ENCODE results near the gene PTPRD. TPM values are rescaled to one million over a fixed set of nuclear protein-coding genes. Genes with fewer than 3 reads are reported as not detected.

The PTPRD gene
- total RNA-seq, 1 experiment from 2014 or later = 70.1 TPM

DNA sequence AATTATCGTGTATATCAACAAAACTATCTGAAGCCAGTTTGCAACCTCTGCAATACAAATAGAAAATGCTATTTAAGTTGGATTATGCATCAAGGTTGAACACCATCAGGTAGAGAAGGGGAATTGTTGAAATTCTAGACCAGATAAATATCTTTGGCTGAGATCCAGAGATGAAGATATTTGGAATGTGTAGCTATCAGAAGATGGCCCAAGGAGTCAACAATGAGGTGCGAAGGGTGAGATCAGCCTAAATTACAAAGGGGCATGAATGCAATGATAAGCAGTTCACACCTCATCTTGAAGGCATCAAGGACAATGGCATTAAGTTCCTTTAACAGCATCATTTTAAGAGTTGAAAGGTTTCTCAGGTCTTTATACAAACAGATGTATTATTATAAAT lies 2241.1 kb downstream of the PTPRD start:
- intact Hi-C loops (cut with micrococcal nuclease; ENCODE audit: unreplicated experiment) = no loop called here
- H3K9me3 ChIP-seq = peaks cover 3% of the 10 kb centered on the region; the same call in 1 of the 2 replicates
- no peaks in the 10 kb centered on the region for H3K27me3 ChIP-seq (replicated peaks; ENCODE audit: control insufficient read depth, insufficient read depth, low read length)
- H3K36me3 Mint-ChIP-seq (ENCODE audit: insufficient read depth, unreplicated experiment) = no peaks in the 10 kb centered on the region
- H3K4me1 Mint-ChIP-seq (ENCODE audit: low read depth, unreplicated experiment) = peaks cover 14% of the 10 kb centered on the region
- no TSS peak for BruUV-seq (replicated peaks)
- H3K9me3 Mint-ChIP-seq (ENCODE audit: unreplicated experiment) = no peaks in the 10 kb centered on the region
- TF ChIP-seq, protein P1, sequence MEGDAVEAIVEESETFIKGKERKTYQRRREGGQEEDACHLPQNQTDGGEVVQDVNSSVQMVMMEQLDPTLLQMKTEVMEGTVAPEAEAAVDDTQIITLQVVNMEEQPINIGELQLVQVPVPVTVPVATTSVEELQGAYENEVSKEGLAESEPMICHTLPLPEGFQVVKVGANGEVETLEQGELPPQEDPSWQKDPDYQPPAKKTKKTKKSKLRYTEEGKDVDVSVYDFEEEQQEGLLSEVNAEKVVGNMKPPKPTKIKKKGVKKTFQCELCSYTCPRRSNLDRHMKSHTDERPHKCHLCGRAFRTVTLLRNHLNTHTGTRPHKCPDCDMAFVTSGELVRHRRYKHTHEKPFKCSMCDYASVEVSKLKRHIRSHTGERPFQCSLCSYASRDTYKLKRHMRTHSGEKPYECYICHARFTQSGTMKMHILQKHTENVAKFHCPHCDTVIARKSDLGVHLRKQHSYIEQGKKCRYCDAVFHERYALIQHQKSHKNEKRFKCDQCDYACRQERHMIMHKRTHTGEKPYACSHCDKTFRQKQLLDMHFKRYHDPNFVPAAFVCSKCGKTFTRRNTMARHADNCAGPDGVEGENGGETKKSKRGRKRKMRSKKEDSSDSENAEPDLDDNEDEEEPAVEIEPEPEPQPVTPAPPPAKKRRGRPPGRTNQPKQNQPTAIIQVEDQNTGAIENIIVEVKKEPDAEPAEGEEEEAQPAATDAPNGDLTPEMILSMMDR (IDR thresholded peaks at IDR 0.05; ENCODE audit: insufficient read depth in 1 of 2, low read depth in 1 of 2, low read length in 1 of 2, severe bottlenecking in 1 of 2, unreplicated experiment in 1 of 2) = no peak
- no peaks in the 10 kb centered on the region for H3K36me3 ChIP-seq (ENCODE audit: control insufficient read depth, insufficient read depth, low read length)
- peaks cover 64% of the 10 kb centered on the region for H3K4me1 ChIP-seq
- no peak for DNase-seq
- CTCF ChIA-PET = no interaction called here
- no peak overlapping the region for H3K4me3 ChIP-seq (ENCODE audit: low read depth, low read length)
- H3K4me3 Mint-ChIP-seq (ENCODE audit: unreplicated experiment) = no peak overlapping the region
- H3K27me3 Mint-ChIP-seq (ENCODE audit: insufficient read depth, unreplicated experiment) = no peaks in the 10 kb centered on the region
- POLR2A ChIA-PET = no interaction called here
- H3K27ac Mint-ChIP-seq (ENCODE audit: unreplicated experiment) = peak overlapping the region; percentile 67

DNA sequence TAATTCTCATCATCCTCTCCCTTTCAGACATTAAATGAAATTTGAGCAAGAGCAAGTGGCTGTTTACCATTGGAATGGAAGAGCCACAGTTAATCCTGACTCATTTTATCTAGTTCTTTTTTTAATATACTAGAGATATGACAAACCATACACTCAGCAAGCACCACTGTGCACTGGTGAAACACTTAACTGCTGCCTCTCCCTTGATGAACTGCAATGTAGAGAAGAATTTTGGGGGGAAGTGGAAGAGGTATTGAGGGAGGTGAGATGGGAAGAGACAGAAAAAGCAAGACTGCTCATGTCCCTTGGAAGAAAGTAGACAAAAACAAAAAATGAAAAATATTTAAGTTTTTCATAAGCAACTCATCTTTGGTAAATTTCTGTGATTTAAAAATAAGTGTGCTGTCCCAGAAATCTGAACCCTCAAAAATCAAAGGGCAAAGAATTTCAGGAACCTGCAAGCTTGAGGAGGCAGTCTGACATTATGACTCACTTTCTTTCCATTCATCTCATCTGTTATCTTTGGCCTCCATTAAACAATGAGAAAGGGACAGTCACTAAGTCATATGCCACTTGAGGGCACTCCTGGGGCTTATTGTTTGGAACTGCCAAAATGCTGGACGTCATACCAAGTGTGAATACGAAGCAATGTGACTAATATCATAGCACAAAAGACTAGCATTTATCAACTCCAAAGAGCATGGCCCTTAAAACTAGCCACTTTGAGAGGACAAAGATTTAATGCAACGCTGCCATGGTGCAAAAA lies 2246.5 kb downstream of the PTPRD start:
- no peak for DNase-seq
- peaks cover 39% of the 10 kb centered on the region for H3K4me1 ChIP-seq
- TF ChIP-seq, protein P1 (IDR thresholded peaks at IDR 0.05; ENCODE audit: insufficient read depth in 1 of 2, low read depth in 1 of 2, low read length in 1 of 2, severe bottlenecking in 1 of 2, unreplicated experiment in 1 of 2) = no peak
- H3K36me3 ChIP-seq (ENCODE audit: control insufficient read depth, insufficient read depth, low read length) = no peaks in the 10 kb centered on the region
- Mint-ChIP-seq H3K27me3 (ENCODE audit: insufficient read depth, unreplicated experiment) (no peaks in the 10 kb centered on the region), H3K9me3 (ENCODE audit: unreplicated experiment) (no peaks in the 10 kb centered on the region), H3K36me3 (ENCODE audit: insufficient read depth, unreplicated experiment) (no peaks in the 10 kb centered on the region), H3K4me1 (ENCODE audit: low read depth, unreplicated experiment) (peaks cover 9% of the 10 kb centered on the region), H3K4me3 (ENCODE audit: unreplicated experiment) (no peak overlapping the region), H3K27ac (ENCODE audit: unreplicated experiment) (peak overlapping the region; percentile 53)
- no peaks in the 10 kb centered on the region for H3K27me3 ChIP-seq (replicated peaks; ENCODE audit: control insufficient read depth, insufficient read depth, low read length)
- no TSS peak for BruUV-seq (replicated peaks)
- intact Hi-C loops (cut with micrococcal nuclease; ENCODE audit: unreplicated experiment) = no loop called here
- H3K9me3 ChIP-seq = no peaks in the 10 kb centered on the region
- ChIA-PET CTCF (no interaction called here), POLR2A (no interaction called here)
- H3K4me3 ChIP-seq (ENCODE audit: low read depth, low read length) = no peak overlapping the region

DNA sequence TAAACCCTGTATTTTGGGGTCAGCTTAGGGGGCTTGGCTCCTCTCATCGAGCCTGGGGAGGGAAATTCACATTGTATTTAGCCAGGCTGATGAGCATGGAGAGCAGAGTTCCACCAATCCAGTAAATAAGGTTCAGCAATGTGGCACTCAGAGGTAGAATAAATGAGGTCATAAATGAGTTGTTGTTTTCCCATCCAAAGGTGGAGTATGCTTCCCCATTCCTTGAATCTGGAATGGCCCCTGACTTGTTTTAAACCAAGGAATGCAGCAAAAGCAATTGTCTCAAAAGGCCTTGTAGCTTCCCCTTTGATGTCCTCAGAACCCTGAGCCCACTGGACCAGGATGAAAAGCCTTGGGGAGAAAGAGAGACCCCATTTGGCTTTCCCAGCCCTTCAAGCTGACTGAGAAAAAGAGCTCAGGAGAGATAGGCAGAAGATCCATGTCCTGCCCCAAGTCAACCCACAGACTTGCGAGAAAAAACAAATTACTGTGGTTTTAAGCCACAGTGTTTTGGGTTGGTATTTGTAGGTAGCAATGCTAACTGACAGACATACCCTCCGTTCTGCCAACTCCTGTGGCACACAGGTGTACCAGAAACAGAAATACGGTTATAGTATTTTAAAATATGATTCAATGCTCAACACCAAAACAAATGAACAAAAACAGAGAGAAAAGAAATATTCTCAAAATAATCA lies 2247.2 kb downstream of the PTPRD start:
- intact Hi-C loops (cut with micrococcal nuclease; ENCODE audit: unreplicated experiment) = no loop called here
- Mint-ChIP-seq H3K9me3 (ENCODE audit: unreplicated experiment) (no peaks in the 10 kb centered on the region), H3K27me3 (ENCODE audit: insufficient read depth, unreplicated experiment) (no peaks in the 10 kb centered on the region), H3K27ac (ENCODE audit: unreplicated experiment) (peak overlapping the region; percentile 53), H3K36me3 (ENCODE audit: insufficient read depth, unreplicated experiment) (no peaks in the 10 kb centered on the region), H3K4me3 (ENCODE audit: unreplicated experiment) (no peak overlapping the region), H3K4me1 (ENCODE audit: low read depth, unreplicated experiment) (peaks cover 6% of the 10 kb centered on the region)
- no TSS peak for BruUV-seq (replicated peaks)
- ChIA-PET POLR2A (no interaction called here), CTCF (no interaction called here)
- H3K4me3 ChIP-seq (ENCODE audit: low read depth, low read length) = no peak overlapping the region
- H3K36me3 ChIP-seq (ENCODE audit: control insufficient read depth, insufficient read depth, low read length) = no peaks in the 10 kb centered on the region
- DNase-seq = no peak
- H3K27me3 ChIP-seq (replicated peaks; ENCODE audit: control insufficient read depth, insufficient read depth, low read length) = no peaks in the 10 kb centered on the region
- peaks cover 35% of the 10 kb centered on the region for H3K4me1 ChIP-seq
- H3K9me3 ChIP-seq = no peaks in the 10 kb centered on the region
- TF ChIP-seq, protein P1 (IDR thresholded peaks at IDR 0.05; ENCODE audit: insufficient read depth in 1 of 2, low read depth in 1 of 2, low read length in 1 of 2, severe bottlenecking in 1 of 2, unreplicated experiment in 1 of 2) = no peak
